ENCODE data around the gene IL10. TPM values are rescaled to one million over a fixed set of nuclear protein-coding genes. Genes with fewer than 3 reads are reported as not detected.
A peak's percentile ranks its signal among the peaks of the same experiment; 100 is the strongest.
"Not testable (repeated sequence)": the region's sequence is repeated elsewhere in the genome, so short reads cannot be mapped to it uniquely, and the experiment has no call there.

IL10 gene
- total RNA-seq, 1 experiment from 2014 or later, result not detected

DNA sequence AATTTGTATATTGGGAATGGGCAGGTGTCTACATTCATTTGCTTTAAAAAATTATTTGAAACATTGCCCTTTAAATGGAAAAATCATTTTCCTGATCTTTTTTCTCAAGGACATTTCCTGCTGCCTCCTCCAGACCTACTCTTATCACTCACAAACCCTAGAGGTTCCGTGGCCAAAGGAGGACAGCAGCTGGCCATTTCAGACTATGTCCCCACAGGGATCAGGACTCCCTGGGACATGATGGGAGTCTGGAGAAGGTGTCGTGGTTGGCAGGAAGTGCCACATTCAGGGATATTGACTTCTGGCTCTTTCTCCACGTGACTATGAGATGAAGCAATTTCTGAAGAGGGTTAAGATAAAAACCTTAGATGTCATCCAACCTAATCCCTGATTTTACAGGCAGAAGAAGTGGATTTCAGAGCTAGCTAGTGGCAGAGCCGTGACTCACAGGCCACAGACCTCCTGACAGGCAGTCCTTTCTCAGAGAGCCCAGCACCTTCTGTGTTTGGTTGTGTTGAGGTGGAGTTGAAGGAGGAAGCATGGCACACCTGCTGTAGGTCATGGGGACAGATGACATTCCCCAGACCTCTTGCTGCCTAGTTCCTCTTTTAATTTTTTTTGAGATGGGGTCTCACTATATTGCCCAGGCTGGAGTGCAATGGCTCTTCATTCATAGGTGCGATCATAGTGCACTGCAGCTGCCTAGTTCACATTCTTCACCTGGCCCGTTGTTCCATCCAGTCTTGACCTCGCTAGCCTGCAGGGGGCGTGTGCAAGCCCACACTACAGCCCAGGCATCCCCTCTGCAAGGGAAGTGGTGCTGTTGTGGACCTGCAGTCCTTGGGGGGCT lies 25.5 kb upstream of the IL10 start:
- in situ Hi-C loops (cut with HindIII; ENCODE audit: low pct_unique_long_range_greater_than_20kb, low sequenced_read_pairs), result no loop called here
- DNase-seq (ENCODE audit: low read depth, low spot score), result peak; percentile 53

DNA sequence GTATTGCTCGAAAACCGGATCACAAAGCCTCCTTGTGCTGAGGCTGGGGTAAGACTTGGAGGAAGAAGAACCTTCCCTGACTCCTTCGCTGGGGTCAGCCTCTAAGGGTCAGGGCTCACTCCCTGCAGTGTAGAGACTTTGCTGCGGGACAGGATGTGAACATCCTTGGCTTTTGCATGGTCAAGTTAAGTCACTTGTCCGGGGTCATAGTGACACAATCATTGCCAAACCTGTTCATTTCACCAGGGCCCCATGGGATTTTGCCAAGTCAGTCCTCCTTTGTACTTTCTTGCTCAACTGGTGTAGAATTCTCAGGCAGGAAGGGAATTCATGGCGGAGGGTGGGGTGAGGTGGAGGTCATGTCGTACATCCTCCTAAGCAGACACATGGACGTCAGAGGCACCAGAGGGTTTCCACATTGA lies 24.7 kb upstream of the IL10 start:
- in situ Hi-C loops (cut with HindIII; ENCODE audit: low pct_unique_long_range_greater_than_20kb, low sequenced_read_pairs), result no loop called here
- no peak for DNase-seq (ENCODE audit: low read depth, low spot score)

DNA sequence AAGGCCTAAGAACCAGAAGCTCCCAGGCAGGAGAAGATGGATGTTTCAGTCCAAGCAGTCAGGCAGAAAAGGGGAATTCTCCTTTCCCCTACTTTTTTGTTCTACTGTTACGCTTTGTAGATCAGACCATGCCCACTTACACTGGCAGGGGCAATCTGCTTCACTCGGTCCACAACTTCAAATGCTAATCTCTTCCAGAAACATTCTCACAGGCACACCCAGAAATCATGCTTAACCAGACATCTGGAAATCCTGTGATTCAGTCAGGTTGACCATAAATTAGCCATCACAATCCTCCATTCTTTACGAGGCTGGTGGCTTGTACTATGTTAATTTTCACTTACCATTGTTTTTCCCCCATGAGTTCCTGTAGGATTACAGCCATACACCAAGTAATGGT lies 23.8 kb upstream of the IL10 start:
- DNase-seq (ENCODE audit: low read depth, low spot score), result no peak
- in situ Hi-C loops (cut with HindIII; ENCODE audit: low pct_unique_long_range_greater_than_20kb, low sequenced_read_pairs), result no loop called here

DNA sequence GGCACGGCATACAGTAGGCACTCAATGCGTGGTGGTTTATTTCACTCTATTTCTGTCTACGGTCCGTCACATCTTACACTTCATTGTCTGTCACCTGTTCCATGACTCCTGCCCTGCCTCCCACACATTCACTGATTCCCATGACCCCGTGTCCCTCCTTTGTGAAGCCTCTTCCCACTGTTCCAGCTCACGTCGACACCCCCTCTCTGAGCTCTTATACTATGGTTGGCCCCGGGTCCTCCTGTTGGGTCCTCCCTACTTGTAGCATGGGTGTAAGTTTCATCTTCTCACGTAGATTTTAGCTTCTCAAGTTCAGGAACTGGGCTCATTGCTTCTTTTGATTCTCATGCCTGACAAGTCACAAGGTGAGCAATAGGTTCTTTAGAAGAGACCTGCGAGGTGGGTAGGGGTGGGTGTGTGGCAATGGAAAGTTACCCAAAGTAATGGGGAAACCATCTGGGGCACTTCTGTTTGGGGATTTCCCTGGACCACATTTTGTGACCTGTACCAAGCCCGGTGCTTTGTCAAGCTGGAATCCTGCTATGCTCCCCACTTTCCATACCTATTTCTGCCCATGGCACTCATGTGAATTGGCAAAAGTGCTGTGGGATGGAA lies 22.1 kb upstream of the IL10 start:
- DNase-seq (ENCODE audit: low read depth, low spot score), result no peak
- in situ Hi-C loops (cut with HindIII; ENCODE audit: low pct_unique_long_range_greater_than_20kb, low sequenced_read_pairs), result no loop called here

DNA sequence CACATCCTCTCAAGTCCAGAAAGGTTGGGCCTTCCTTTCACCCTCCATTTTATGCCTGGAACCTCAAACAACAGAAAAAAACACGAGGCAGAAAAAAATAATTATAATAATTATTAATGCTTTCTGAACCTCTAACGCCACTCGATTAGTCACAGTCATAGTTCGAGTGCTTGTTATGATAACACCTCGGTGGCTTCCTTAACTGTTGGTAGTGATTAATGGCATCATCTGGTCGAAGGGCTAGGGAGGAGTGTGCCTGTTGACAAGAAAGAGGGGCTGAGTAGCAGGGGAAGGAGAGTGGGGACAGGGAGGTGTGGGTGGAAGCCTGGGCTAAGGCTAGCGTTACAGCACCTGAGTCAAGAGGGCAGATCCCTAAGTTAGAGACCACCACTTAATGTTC lies 21.3 kb upstream of the IL10 start:
- no peak for DNase-seq (ENCODE audit: low read depth, low spot score)
- in situ Hi-C loops (cut with HindIII; ENCODE audit: low pct_unique_long_range_greater_than_20kb, low sequenced_read_pairs), result no loop called here

DNA sequence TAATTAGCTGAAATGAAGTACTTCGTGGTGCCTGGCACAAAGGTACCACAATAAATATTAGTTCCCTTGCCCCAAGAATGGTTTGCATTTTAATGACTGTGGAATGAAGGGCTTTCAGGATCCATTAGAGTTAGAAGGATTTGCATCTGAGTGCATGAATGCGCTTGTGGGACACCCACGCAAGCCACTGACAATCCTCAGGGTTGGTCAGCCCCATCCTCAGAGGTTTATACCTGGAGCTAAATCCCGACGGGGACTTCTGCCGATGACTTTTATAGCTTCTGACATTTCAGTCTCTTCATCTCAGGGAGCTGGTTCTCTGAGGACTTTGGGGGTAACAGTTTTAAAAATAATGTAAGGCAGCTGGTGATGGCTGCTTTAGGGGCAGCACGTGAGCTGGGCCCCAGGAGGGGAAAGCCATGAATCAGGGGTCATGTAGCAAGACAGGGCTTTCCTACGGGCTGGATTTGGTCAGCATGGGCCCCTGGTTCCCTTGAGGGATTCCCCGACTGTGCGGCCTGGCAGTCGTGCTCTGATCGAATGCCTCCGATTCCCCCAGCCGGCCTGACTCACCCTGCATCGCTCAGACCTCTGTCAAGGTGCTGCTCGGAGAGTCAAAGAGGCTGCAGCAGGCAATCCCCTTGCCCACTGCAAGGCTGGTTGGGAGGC lies 20.8 kb upstream of the IL10 start:
- in situ Hi-C loops (cut with HindIII; ENCODE audit: low pct_unique_long_range_greater_than_20kb, low sequenced_read_pairs), result no loop called here
- DNase-seq (ENCODE audit: low read depth, low spot score), result no peak

DNA sequence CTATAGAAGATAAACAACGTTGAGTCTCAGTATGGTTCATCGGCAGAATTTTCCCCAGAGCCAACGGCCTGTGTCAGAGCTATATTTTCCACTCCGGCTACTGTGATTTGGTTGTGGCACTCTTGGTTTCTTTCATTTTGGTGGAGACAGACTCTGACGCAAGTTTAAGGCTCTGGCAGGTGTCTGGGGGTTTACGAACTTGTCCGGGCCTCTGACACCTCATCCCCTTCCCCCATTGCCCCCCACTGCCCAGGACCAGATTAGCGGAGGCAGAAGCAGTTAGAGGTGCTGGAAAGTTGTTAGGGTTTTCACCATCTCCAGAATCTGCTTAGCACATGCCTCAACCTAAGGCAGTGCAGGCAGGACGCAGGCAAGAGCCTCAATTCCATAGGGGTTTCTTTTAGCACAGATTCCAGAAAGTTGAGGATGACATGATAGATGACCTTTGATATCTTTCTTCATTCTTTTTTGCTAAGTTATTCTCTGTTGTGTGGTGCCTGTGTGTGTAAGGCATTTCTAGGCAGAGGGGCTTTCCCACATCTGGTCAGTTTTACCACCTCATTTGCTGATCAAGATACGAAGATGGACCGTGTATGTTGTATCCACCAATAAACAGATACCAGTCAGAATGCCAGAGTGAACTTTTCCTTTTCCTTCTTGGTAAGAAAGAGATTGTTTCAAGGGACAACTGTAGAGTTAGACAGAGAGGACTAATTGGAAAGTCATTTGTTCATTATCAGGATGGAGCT lies 18.4 kb upstream of the IL10 start:
- no peak for DNase-seq (ENCODE audit: low read depth, low spot score)

DNA sequence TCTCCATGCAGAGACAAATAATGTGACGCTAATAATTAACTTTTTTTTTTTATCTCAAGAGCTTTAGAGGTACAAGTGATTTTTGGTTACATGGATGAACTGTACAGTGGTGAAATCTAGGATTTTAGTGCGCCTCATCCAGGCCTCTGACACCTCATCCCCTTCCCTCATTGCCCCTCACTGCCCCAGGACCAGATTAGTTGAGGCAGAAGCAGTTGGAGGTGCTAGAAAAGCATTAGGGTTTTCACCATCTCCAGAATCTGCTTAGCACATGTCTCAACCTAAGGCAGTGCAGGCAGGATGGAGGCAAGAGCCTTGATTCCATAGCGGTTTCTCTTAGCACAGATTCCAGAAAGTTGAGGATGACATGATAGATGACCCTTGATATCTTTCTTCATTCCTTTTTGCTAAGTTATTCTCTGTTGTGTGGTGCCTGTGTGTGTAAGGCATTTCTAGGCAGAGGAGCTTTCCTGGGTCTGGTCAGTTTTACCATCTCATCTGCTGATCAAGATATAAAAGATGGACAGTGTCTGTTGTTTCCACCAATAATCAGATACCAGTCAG lies 16.3 kb upstream of the IL10 start:
- in situ Hi-C loops (cut with HindIII; ENCODE audit: low pct_unique_long_range_greater_than_20kb, low sequenced_read_pairs), result no loop called here
- DNase-seq (ENCODE audit: low read depth, low spot score), result no peak

More for the DNA sequence above, 18.4 kb upstream of the IL10 start:
- in situ Hi-C loops (cut with HindIII; ENCODE audit: low pct_unique_long_range_greater_than_20kb, low sequenced_read_pairs), result no loop called here

DNA sequence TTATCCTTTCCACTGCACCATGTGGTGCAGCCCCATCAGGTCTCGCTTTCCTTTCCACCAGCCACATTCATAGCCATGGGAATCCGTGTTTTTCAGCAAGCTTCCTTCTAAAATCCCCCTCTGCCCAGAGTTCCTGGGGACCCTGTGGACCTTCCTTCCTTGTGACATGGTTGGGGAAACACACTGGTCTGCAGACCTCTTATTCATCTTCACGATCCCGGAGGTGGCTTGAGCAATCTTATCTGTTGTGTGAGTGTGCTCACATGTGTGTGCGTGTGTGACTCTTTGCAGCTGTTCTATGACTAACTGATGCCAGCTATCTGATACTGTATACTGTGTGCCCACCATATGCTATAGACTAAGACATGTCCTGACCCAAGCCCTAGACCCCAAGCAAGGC lies 15.6 kb upstream of the IL10 start:
- in situ Hi-C loops (cut with HindIII; ENCODE audit: low pct_unique_long_range_greater_than_20kb, low sequenced_read_pairs), result no loop called here
- DNase-seq (ENCODE audit: low read depth, low spot score), result no peak

DNA sequence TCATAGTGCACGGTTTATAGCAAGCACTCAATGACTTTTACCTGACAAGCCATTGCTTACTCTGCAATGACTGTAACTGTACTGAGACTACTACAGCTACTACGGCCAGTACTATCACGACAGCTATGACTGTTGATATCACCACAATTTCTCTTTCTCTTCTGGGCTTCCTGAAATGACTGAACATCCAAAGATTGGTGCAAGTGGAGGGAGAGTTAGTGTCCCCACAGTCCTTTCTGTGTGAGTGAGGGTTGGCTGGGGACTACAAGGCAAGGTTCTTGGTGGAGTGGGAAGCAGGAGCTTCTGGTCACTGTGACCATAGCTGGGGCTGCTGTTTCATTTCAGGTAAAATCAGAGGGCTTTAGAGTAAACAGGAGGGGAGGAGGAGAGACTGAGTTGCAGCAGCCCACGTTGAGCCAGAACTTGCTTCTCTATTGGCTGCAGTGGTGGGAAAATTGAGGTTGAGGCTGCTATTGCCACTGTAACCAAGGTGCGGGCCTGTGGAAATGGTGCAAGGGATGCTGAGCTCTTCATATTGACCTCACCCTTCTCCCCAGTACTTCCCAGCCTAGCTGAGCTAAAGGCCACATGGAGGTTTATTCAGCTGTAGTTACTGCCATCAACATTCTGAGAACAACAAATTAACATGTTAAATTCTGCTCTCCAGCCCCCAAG lies 14.1 kb upstream of the IL10 start:
- no peak for DNase-seq (ENCODE audit: low read depth, low spot score)
- in situ Hi-C loops (cut with HindIII; ENCODE audit: low pct_unique_long_range_greater_than_20kb, low sequenced_read_pairs), result no loop called here

DNA sequence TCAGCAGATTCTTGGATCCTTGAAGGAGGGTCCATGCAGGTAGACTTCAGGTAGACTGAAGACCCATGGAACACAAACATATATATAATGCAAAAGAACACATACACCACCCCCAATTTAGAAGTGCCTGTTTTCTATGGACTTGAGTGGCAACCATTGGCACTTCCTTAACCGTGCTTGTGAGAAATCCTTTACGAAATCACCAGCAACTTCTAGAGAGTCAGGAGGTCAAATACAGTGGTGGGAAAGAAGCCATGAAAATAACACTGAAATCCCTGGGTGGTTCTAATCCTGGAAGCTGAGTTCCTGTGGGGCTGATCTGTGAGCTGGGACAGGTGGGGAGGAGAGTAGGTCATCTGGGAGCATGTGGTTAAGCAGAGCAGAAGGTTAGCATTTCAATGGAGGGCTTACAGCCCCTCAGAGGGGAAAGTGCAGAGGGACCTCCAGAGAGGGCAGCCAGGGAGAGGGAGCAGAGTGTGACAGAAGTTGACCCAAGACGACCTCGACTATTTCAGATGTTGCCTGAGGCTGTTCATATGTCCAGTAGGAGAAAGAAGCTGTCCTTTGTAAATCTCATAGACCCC lies 13.0 kb upstream of the IL10 start:
- DNase-seq (ENCODE audit: low read depth, low spot score), result no peak
- in situ Hi-C loops (cut with HindIII; ENCODE audit: low pct_unique_long_range_greater_than_20kb, low sequenced_read_pairs), result no loop called here

DNA sequence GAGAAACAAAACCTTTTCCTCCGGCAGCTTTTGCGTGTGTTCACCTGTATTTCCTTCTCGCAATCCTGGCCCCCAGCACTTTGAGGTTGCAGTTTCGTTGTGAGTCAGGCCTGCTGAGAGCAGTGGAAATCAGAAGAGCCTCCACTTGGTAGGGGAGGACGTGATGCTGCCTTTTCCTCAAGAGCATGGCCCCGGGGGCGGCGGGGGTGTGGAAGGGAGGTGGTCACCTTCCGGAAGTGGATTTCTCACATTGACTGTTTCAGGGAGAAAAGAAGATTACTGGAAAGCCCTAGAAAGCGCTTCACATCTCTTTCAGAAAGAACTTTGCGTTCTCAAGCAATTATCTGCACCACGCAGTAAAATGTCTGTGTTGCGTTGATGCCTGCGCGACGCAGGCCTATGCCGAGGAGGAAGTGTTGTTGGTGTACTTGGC lies 12.2 kb upstream of the IL10 start:
- in situ Hi-C loops (cut with HindIII; ENCODE audit: low pct_unique_long_range_greater_than_20kb, low sequenced_read_pairs), result no loop called here
- DNase-seq (ENCODE audit: low read depth, low spot score), result no peak

DNA sequence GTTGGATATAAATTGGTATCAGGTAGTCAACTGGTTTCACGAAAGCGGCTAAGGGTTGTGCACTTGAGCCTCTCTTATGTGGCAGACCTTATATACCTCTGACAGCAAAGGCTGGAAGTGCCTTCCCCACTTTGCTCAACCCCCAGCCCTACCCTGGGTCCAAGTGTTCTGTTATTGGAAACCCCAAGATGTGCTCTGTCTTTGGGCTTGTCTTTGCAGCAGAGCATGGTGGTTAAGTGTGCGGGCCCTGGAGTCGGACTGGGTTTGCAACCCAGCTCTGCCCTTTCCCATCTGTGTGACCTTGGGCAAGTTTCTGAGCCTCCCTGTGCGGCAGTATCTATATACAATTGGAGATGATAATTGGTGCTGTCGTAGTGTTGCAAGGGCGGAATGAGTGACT lies 11.2 kb upstream of the IL10 start:
- DNase-seq (ENCODE audit: low read depth, low spot score), result no peak
- in situ Hi-C loops (cut with HindIII; ENCODE audit: low pct_unique_long_range_greater_than_20kb, low sequenced_read_pairs), result no loop called here

DNA sequence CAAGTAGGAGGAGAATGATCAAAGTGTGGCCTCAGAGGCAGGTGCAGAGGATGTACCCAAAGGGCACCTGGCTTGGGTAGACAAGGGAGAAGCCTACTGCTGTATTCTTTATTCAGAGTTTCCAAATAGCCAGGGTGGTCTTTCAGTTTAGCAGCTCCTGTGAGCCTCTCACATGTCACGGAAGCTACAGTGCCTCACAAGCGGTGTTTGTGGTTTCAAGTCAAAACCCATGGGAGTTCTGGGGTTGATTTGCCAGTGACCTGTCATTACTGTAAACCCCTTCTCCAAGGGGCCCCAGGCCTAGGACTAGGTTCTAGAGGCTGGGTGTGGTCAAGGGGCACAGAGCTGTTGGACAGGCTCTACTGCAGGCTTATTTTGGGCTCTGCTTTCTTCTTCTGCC lies 10.2 kb upstream of the IL10 start:
- DNase-seq (ENCODE audit: low read depth, low spot score), result no peak
- in situ Hi-C loops (cut with HindIII; ENCODE audit: low pct_unique_long_range_greater_than_20kb, low sequenced_read_pairs), result no loop called here

DNA sequence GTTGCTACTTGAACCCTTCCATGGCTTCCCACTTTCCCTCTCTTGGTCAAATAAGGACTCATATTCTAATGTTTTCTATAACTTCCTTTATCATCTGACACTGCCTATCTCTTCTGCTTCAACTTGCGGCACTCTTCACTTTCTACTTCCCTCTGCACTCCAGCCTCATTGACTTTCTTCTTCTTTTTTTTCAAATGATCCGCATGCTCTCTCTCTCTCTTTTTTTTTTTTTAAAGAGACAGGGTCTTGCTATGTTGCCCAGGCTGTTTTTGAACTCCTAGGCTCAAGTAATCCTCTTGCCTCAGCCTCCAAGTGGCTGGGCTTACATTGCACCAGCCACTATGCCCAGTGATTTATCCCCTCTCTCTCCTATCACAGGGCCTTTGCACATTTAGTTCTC lies 7.3 kb upstream of the IL10 start:
- in situ Hi-C loops (cut with HindIII; ENCODE audit: low pct_unique_long_range_greater_than_20kb, low sequenced_read_pairs), result no loop called here
- DNase-seq (ENCODE audit: low read depth, low spot score), result no peak

DNA sequence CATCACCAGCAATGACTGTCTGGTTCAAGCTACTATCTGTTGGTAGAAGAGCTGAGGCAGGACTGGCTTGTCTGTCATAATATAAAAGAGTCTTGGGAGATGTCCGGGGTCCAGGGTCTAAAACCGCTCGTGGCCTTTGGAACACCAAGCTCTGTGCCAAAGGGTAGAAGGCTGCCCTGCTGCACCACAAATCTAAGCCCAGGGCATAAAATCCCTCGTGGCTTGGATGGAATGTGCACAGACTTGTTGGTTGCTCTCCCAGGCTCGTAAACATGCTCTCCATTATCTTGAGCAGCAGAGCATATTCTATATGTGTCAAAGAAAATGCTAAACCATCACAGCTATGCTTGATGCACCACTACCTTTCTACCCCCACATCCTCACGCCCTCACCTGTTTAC lies 6.6 kb upstream of the IL10 start:
- DNase-seq (ENCODE audit: low read depth, low spot score); in situ Hi-C loops (cut with HindIII; ENCODE audit: low pct_unique_long_range_greater_than_20kb, low sequenced_read_pairs): not testable (repeated sequence)

DNA sequence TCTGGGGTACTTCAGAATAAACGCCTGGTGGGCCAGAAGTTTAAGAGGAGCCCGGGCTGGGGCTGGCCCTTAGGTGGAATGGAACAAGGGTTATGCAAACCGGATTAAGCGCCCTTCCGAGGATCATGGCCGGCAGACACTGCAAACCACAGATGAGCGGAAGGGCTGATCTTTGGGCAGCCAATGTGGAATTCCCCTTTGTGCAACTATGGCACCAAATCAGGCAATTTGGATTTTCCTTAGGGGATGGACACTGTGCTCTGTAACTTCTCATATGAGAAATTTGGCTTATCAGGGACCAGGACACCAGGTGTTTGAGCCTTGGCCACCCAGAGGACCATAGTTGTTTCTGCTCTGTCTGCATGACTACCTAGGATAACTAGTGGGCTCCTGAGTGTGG lies 5.7 kb upstream of the IL10 start:
- no peak for DNase-seq (ENCODE audit: low read depth, low spot score)

More for the DNA sequence above, 5.7 kb upstream of the IL10 start:
- in situ Hi-C loops (cut with HindIII; ENCODE audit: low pct_unique_long_range_greater_than_20kb, low sequenced_read_pairs), result no loop called here

Measured in SK-MEL-5 (cell line).